ENCODE results near the gene P2RY2. TPM values are rescaled to one million over a fixed set of nuclear protein-coding genes. Genes with fewer than 3 reads are reported as not detected.

P2RY2 gene
- total RNA-seq, 1 donor from 2014 or later: 12.1 TPM

- Mint-ChIP-seq H3K9me3 (no peaks in the 10 kb centered on the region), H3K4me1 (ENCODE audit: unreplicated experiment) (peaks cover 28% of the 10 kb centered on the region), H3K36me3 (no peaks in the 10 kb centered on the region), H3K27ac (no peak overlapping the region), H3K4me3 (no peak overlapping the region), H3K27me3 (peaks cover 4% of the 10 kb centered on the region)
- TF ChIP-seq, protein P1, sequence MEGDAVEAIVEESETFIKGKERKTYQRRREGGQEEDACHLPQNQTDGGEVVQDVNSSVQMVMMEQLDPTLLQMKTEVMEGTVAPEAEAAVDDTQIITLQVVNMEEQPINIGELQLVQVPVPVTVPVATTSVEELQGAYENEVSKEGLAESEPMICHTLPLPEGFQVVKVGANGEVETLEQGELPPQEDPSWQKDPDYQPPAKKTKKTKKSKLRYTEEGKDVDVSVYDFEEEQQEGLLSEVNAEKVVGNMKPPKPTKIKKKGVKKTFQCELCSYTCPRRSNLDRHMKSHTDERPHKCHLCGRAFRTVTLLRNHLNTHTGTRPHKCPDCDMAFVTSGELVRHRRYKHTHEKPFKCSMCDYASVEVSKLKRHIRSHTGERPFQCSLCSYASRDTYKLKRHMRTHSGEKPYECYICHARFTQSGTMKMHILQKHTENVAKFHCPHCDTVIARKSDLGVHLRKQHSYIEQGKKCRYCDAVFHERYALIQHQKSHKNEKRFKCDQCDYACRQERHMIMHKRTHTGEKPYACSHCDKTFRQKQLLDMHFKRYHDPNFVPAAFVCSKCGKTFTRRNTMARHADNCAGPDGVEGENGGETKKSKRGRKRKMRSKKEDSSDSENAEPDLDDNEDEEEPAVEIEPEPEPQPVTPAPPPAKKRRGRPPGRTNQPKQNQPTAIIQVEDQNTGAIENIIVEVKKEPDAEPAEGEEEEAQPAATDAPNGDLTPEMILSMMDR (conservative IDR thresholded peaks at IDR 0.05): no peak
- no peak for DNase-seq (ENCODE audit: extremely low spot score, unreplicated experiment)
Observed at GRCh38 chr11:73284106-73284505, 66.0 kb downstream of the P2RY2 start.

DNA sequence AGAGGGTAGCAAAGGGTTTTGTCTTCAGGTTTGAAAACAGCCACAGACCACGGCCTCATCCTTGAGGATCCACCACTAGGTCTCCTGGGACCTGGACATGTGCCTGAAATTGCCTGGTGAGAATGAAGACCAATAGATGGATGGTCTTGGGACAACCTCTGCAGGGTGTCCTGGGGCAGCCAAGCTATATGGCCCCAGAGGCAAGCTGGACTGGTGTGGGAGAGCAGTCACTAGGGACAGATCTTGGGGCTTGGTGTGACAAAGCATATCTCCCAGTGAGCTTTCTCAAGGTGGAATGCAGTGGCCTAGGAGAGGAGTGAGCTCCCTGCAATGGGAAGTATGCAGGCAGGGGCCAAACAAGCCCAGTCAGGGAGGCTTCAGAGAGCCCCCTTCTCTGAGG, 67.6 kb downstream of the P2RY2 start:
- TF ChIP-seq, protein P1 (conservative IDR thresholded peaks at IDR 0.05): no peak
- Mint-ChIP-seq H3K27ac (peak overlapping the region; percentile 36), H3K4me3 (no peak overlapping the region), H3K36me3 (no peaks in the 10 kb centered on the region), H3K27me3 (peaks cover under 1% of the 10 kb centered on the region), H3K9me3 (no peaks in the 10 kb centered on the region), H3K4me1 (ENCODE audit: unreplicated experiment) (peaks cover 30% of the 10 kb centered on the region)
- DNase-seq (ENCODE audit: extremely low spot score, unreplicated experiment): no peak

Other genes with a start within 250 kb of the P2RY2 start
- 30.8 and 32.0 TPM in 2 replicates for gene FCHSD2, start 76.0 kb upstream of the P2RY2 start, total RNA-seq (ENCODE audit: low replicate concordance)
- 3.0 and 14.8 TPM in 2 replicates for gene P2RY6, start 54.1 kb downstream of the P2RY2 start, total RNA-seq (ENCODE audit: low replicate concordance)
- gene ARHGEF17, start 90.0 kb downstream of the P2RY2 start, total RNA-seq (ENCODE audit: low replicate concordance): 29.2 and 69.7 TPM in 2 replicates
- gene RELT, start 158.1 kb downstream of the P2RY2 start, total RNA-seq (ENCODE audit: low replicate concordance): 2.9 and 8.5 TPM in 2 replicates

Measured in type B pancreatic cell (in vitro differentiated cells).